Glomerular endothelial cell (primary cell): Measurements from ENCODE around the gene GYPA. TPM values are rescaled to one million over a fixed set of nuclear protein-coding genes. Genes with fewer than 3 reads are reported as not detected.
"Not testable (repeated sequence)": the region's sequence is repeated elsewhere in the genome, so short reads cannot be mapped to it uniquely, and the experiment has no call there.

Experiments used
- DNase-seq: peaks from one replicate; pipeline ENCODE4 v3.0.0-alpha.2; 2011; ENCODE audit warnings: low read depth, low spot score; ENCODE audit errors: extremely low read depth
- total RNA-seq: library from RNA; depleted of rRNA; stranded (reverse); fragments of >200 nt; gene quantifications from 2 replicates; pipeline ENCODE4 v1.2.3, GENCODE V29; 2015

Gene GYPA
- not detected in 2 replicates for total RNA-seq

- not testable (repeated sequence) for DNase-seq
Observed at GRCh38 chr4:144140594-144141295, at the start of gene GYPA. GYPA (minus strand) TSS chr4:144140718; CDS start chr4:144140635, 83 bp downstream.

- no peak for DNase-seq
Observed at GRCh38 chr4:144190009-144190408, 49.5 kb upstream of the GYPA start.

GRCh38 chr4:144189121-144189520 is 48.6 kb upstream of the GYPA start:
- DNase-seq = no peak

- DNase-seq = no peak
Observed at GRCh38 chr4:144185086-144185485, 44.6 kb upstream of the GYPA start.

- DNase-seq = no peak
Observed at GRCh38 chr4:144183165-144183564, 42.6 kb upstream of the GYPA start.

- DNase-seq = no peak
Observed at GRCh38 chr4:144181391-144181790, 40.9 kb upstream of the GYPA start.

GRCh38 chr4:144179152-144179739 is 38.7 kb upstream of the GYPA start:
- no peak for DNase-seq

GRCh38 chr4:144178414-144178813 is 37.9 kb upstream of the GYPA start:
- no peak for DNase-seq

- no peak for DNase-seq
Observed at GRCh38 chr4:144176476-144176875, 36.0 kb upstream of the GYPA start.

- peak; percentile 64 for DNase-seq
Observed at GRCh38 chr4:144174401-144175067, 34.0 kb upstream of the GYPA start.

- DNase-seq = no peak
Observed at GRCh38 chr4:144171697-144172096, 31.2 kb upstream of the GYPA start.

GRCh38 chr4:144169211-144169610 is 28.7 kb upstream of the GYPA start:
- DNase-seq = no peak

GRCh38 chr4:144154044-144154443 is 13.5 kb upstream of the GYPA start:
- DNase-seq = no peak

GRCh38 chr4:144142690-144143326 is 2.3 kb upstream of the GYPA start:
- DNase-seq = not testable (repeated sequence)

- no peak for DNase-seq
Observed at GRCh38 chr4:144141493-144141892, 975 bp upstream of the GYPA start.

- DNase-seq = not testable (repeated sequence)
Observed at GRCh38 chr4:144139991-144140390, 527 bp downstream of the GYPA start.

GRCh38 chr4:144139547-144139946 is 971 bp downstream of the GYPA start:
- not testable (repeated sequence) for DNase-seq

- not testable (repeated sequence) for DNase-seq
Observed at GRCh38 chr4:144138239-144138638, 2.3 kb downstream of the GYPA start.

GRCh38 chr4:144137137-144137931 is 3.2 kb downstream of the GYPA start:
- DNase-seq = not testable (repeated sequence)

- not testable (repeated sequence) for DNase-seq
Observed at GRCh38 chr4:144136189-144136588, 4.3 kb downstream of the GYPA start.

GRCh38 chr4:144130167-144130566 is 10.4 kb downstream of the GYPA start:
- DNase-seq = not testable (repeated sequence)
